MM.1S (cell line): ENCODE results near the gene PSTK.

Source experiments
- DNase-seq: peaks from one replicate; pipeline ENCODE4 v3.0.0-alpha.2; 2015
- H2AFZ ChIP-seq: fragments of 300-600 bp; sonication (generic); 2 replicates; pipeline ENCODE4 v1.6.0; 2016; ENCODE audit warnings: antibody characterized with exemption, low read length
- H3F3A ChIP-seq: fragments of 300-600 bp; sonication (generic); 2 replicates; pipeline ENCODE4 v1.6.1; 2016; ENCODE audit warnings: mild to moderate bottlenecking, antibody characterized with exemption, low read length, moderate library complexity, mixed read lengths; ENCODE audit not compliant: insufficient read depth
- H3K27ac ChIP-seq: fragments of 300-600 bp; sonication (generic); 2 replicates; pipeline ENCODE4 v1.5.1; 2016; ENCODE audit warnings: mild to moderate bottlenecking, low read length
- H3K27me3 ChIP-seq: fragments of 300-600 bp; sonication (generic); replicated peaks from 2 replicates; pipeline ENCODE4 v1.6.0; 2016; ENCODE audit warnings: low read length; ENCODE audit not compliant: insufficient read depth
- H3K36me3 ChIP-seq: fragments of 300-600 bp; sonication (generic); replicated peaks from 2 replicates; pipeline ENCODE4 v1.6.1; 2016; ENCODE audit warnings: mild to moderate bottlenecking, low read length, mixed read lengths; ENCODE audit not compliant: insufficient read depth
- H3K4me1 ChIP-seq: fragments of 300-600 bp; sonication (generic); 2 replicates; pipeline ENCODE4 v1.6.1; 2016; ENCODE audit warnings: low read length, mixed read lengths
- H3K4me2 ChIP-seq: fragments of 300-600 bp; sonication (generic); 2 replicates; pipeline ENCODE4 v1.6.0; 2016; ENCODE audit warnings: low read depth, low read length
- H3K4me3 ChIP-seq: fragments of 300-600 bp; sonication (generic); 2 replicates; pipeline ENCODE4 v1.5.1; 2016; ENCODE audit warnings: low read length, mixed read lengths
- H3K79me2 ChIP-seq: fragments of 300-600 bp; sonication (generic); 2 replicates; pipeline ENCODE4 v1.6.1; 2016; ENCODE audit warnings: mixed run types, low read length, mixed read lengths
- H3K9ac ChIP-seq: fragments of 300-600 bp; sonication (generic); 2 replicates; pipeline ENCODE4 v1.6.1; 2016; ENCODE audit warnings: low read length, mixed read lengths
- H3K9me2 ChIP-seq: fragments of 300-600 bp; sonication (generic); replicated peaks from 2 replicates; pipeline ENCODE4 v1.6.1; 2016; ENCODE audit warnings: mild to moderate bottlenecking, low read length, mixed read lengths; ENCODE audit not compliant: insufficient read depth
- H3K9me3 ChIP-seq: fragments of 300-600 bp; sonication (generic); replicated peaks from 2 replicates; pipeline ENCODE4 v1.6.1; 2016; ENCODE audit warnings: mild to moderate bottlenecking, low read length, mixed read lengths; ENCODE audit not compliant: insufficient read depth
- H4K20me1 ChIP-seq: fragments of 300-600 bp; sonication (generic); 2 replicates; pipeline ENCODE4 v1.6.1; 2016; ENCODE audit warnings: mild to moderate bottlenecking, low read length, moderate library complexity, mixed read lengths; ENCODE audit not compliant: insufficient read depth
- EZH2 ChIP-seq: fragments of 300-600 bp; sonication (generic); optimal IDR thresholded peaks from 2 replicates; pipeline ENCODE3; 2017; ENCODE audit warnings: low read depth, mild to moderate bottlenecking, antibody characterized with exemption, low read length, mixed read lengths
- EZH2phosphoT487 ChIP-seq: fragments of 300-600 bp; sonication (generic); IDR thresholded peaks from 2 replicates; pipeline ENCODE4 v1.6.1; 2018; ENCODE audit warnings: antibody characterized with exemption, low read length
- TF ChIP-seq, protein P1 (sequence below): fragments of 300-600 bp; sonication (generic); IDR thresholded peaks from 2 replicates; pipeline ENCODE4 v1.5.1; 2016; ENCODE audit warnings: antibody characterized with exemption, low read length, mixed read lengths

PSTK gene

DNA sequence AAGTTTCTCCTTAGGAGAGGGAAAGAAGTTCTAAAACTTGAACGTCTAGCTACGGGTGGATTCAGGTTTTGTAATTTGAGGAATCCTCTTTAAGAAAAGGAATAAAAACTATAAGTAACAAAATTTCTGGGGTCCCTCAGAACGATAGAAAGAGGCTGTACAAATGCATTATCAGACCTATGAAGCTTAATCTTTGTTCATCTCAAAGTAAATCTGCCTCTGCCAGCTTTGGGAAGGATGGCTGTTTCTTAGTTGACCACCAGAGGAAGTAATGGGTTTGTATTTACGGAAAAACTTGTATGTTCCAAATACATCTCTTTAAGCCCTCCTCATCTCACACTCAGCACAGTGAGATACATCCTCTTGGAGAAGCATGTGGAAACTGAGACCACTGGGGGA is 864 bp downstream of the PSTK start:
- peaks cover 7% of the 10 kb centered on the region; the same call in 1 of the 2 replicates for H3K4me1 ChIP-seq
- peak overlapping the region; percentile 82 for H3K4me2 ChIP-seq
- no peaks in the 10 kb centered on the region for H3K9me3 ChIP-seq
- H3K79me2 ChIP-seq: no peaks in the 10 kb centered on the region
- H3K9ac ChIP-seq: peak overlapping the region; percentile 32; the same call in 1 of the 2 replicates
- H3K27me3 ChIP-seq: no peaks in the 10 kb centered on the region
- no peaks in the 10 kb centered on the region for H3K9me2 ChIP-seq
- DNase-seq: peak; percentile 46
- H3K27ac ChIP-seq: no peak overlapping the region
- TF ChIP-seq EZH2phosphoT487: no peak
- TF ChIP-seq, protein P1, sequence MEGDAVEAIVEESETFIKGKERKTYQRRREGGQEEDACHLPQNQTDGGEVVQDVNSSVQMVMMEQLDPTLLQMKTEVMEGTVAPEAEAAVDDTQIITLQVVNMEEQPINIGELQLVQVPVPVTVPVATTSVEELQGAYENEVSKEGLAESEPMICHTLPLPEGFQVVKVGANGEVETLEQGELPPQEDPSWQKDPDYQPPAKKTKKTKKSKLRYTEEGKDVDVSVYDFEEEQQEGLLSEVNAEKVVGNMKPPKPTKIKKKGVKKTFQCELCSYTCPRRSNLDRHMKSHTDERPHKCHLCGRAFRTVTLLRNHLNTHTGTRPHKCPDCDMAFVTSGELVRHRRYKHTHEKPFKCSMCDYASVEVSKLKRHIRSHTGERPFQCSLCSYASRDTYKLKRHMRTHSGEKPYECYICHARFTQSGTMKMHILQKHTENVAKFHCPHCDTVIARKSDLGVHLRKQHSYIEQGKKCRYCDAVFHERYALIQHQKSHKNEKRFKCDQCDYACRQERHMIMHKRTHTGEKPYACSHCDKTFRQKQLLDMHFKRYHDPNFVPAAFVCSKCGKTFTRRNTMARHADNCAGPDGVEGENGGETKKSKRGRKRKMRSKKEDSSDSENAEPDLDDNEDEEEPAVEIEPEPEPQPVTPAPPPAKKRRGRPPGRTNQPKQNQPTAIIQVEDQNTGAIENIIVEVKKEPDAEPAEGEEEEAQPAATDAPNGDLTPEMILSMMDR: peak; percentile 50
- H3K36me3 ChIP-seq: no peaks in the 10 kb centered on the region
- 0 out of 2 replicates have a peak, but pooled peaks cover 3% of the 10 kb centered on the region for H3F3A ChIP-seq
- peak overlapping the region; percentile 68 for H3K4me3 ChIP-seq
- H4K20me1 ChIP-seq: no peaks in the 10 kb centered on the region
- H2AFZ ChIP-seq: peak overlapping the region; percentile 63

DNA sequence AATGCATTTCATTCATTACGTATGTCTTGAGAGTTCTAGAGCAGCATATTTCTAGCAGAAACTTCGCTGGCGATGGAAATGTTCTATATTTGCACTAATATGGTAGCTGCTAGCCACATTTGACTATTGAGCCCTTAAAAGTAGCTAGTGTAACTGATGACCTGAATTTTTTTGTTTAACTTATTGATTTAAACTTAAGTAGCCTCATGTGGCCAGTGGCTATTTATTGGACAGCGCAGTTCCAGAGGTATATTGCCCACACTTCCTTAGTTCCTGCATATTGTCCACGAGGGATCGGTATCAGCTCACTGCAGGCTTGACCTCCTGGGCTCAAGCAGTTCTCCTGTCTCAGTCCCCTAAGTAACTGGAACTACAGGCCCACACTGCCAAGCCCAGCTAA is 3.7 kb downstream of the PSTK start:
- H3K79me2 ChIP-seq: no peaks in the 10 kb centered on the region

DNA sequence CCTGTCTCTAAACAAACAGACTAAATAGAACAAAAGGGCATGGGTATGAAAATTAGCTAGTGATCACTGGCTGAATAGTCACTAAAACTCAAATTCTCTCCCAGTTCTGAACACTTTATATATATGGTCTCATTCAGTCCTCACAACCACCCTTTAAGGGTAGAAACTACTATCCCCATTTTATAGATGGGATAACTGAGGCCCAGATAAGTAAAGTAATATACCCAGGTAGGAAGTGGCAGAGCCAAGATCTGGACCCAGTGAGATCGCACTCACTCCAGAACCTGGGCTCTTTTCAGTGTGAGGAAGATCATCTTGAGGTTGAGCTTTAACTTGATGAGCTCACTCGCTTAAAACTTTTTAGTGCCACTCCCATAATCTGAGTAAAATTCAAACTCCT is 4.5 kb downstream of the PSTK start:
- Histone ChIP-seq H3K9me3 (no peaks in the 10 kb centered on the region), H3K9me2 (no peaks in the 10 kb centered on the region), H3K36me3 (no peaks in the 10 kb centered on the region), H3F3A (0 out of 2 replicates have a peak, but pooled peaks cover 3% of the 10 kb centered on the region), H3K27ac (no peak overlapping the region), H3K27me3 (no peaks in the 10 kb centered on the region), H3K4me3 (no peak overlapping the region), H3K4me1 (peaks cover 7% of the 10 kb centered on the region; the same call in 1 of the 2 replicates), H3K79me2 (no peaks in the 10 kb centered on the region), H3K9ac (no peak overlapping the region), H4K20me1 (no peaks in the 10 kb centered on the region), H3K4me2 (no peak overlapping the region), H2AFZ (no peak overlapping the region)
- TF ChIP-seq EZH2: no peak
- TF ChIP-seq EZH2phosphoT487: no peak
- TF ChIP-seq, protein P1: no peak
- no peak for DNase-seq

More for the DNA sequence above, 3.7 kb downstream of the PSTK start:
- Histone ChIP-seq H2AFZ (no peak overlapping the region), H4K20me1 (no peaks in the 10 kb centered on the region), H3K27me3 (no peaks in the 10 kb centered on the region), H3K4me2 (no peak overlapping the region), H3F3A (0 out of 2 replicates have a peak, but pooled peaks cover 3% of the 10 kb centered on the region), H3K4me3 (no peak overlapping the region), H3K36me3 (no peaks in the 10 kb centered on the region), H3K9me2 (no peaks in the 10 kb centered on the region), H3K4me1 (peaks cover 7% of the 10 kb centered on the region; the same call in 1 of the 2 replicates), H3K9ac (no peak overlapping the region), H3K27ac (no peak overlapping the region), H3K9me3 (no peaks in the 10 kb centered on the region)
- no peak for DNase-seq
- TF ChIP-seq EZH2: no peak
- TF ChIP-seq EZH2phosphoT487: no peak
- TF ChIP-seq, protein P1: no peak
